Vagina (tissue), 2 donors: ENCODE data around the gene GRIN1.

Experiments used
- CTCF ChIP-seq, 3 experiments: fragments of 450-650 bp in 2 of 3; fragments of 200-600 bp in 1 of 3; sonication (generic) in 1 of 3; IDR thresholded peaks; one replicate each; pipeline ENCODE4 v1.5.1; 2017 to 2019; ENCODE audit warnings: antibody characterized with exemption in 3 of 3, mild to moderate bottlenecking in 2 of 3, moderate library complexity in 2 of 3
- POLR2A ChIP-seq, 2 donors: fragments of 450-650 bp; IDR thresholded peaks; one replicate each; pipeline ENCODE4 v1.6.1; 2017; ENCODE audit warnings: antibody characterized with exemption in 2 of 2, mild to moderate bottlenecking in 2 of 2, moderate library complexity in 2 of 2

- TF ChIP-seq CTCF (IDR thresholded peaks at IDR 0.05) = no peak
- no peak for TF ChIP-seq POLR2A (IDR thresholded peaks at IDR 0.05)
Observed at GRCh38 chr9:137198902-137199283, 59.9 kb downstream of the GRIN1 start.
